Natural killer cell (primary cell): ENCODE results near the gene TTLL9. TPM values are rescaled to one million over a fixed set of nuclear protein-coding genes. Genes with fewer than 3 reads are reported as not detected.

Experiments
- ATAC-seq, 3 donors: fragments of 150-1000 bp in 2 of 3; fragments of 200-7000 bp in 1 of 3; cut with Tn5 transposase; 1 replicate in 1 of 3; 2 replicates in 2 of 3; pipeline ENCODE4 v1.10.0; 2021; ENCODE audit warnings: mild to moderate bottlenecking in 2 of 3, moderate library complexity in 2 of 3
- DNase-seq, 2 donors: peaks; one replicate each; pipeline versions ENCODE4 v3.0.0 to v3.0.0-alpha.2; 2013 to 2021; ENCODE audit warnings: mixed read lengths in 1 of 2
- H3K27ac ChIP-seq: one replicate; pipeline ENCODE4 v1.5.1; 2013; ENCODE audit warnings: mild to moderate bottlenecking, low read length
- H3K27me3 ChIP-seq: one replicate; pipeline ENCODE4 v1.6.1; 2013; ENCODE audit warnings: low read length; ENCODE audit not compliant: control insufficient read depth, insufficient read depth
- H3K36me3 ChIP-seq: one replicate; pipeline ENCODE4 v1.6.1; 2013; ENCODE audit warnings: low read length; ENCODE audit not compliant: control insufficient read depth, insufficient read depth
- H3K4me1 ChIP-seq: one replicate; pipeline ENCODE4 v1.6.1; 2013; ENCODE audit warnings: low read length; ENCODE audit not compliant: control insufficient read depth, insufficient read depth
- H3K4me3 ChIP-seq: one replicate; pipeline ENCODE4 v1.5.1; 2013; ENCODE audit warnings: low read length
- H3K9me3 ChIP-seq: one replicate; pipeline ENCODE4 v1.6.1; 2013; ENCODE audit warnings: low read length; ENCODE audit not compliant: control insufficient read depth, insufficient read depth
- H3K27ac Mint-ChIP-seq, 2 donors: one replicate each; pipeline ENCODE4 v1.8.0; 2022; ENCODE audit warnings: mild to moderate bottlenecking in 2 of 2, mixed read lengths in 2 of 2, moderate library complexity in 1 of 2
- H3K27me3 Mint-ChIP-seq, 2 donors: one replicate each; pipeline ENCODE4 v1.8.0; 2022; ENCODE audit warnings: low read depth in 2 of 2, mixed read lengths in 2 of 2
- H3K36me3 Mint-ChIP-seq: one replicate; pipeline ENCODE4 v1.8.0; 2022; ENCODE audit warnings: mixed read lengths
- H3K4me1 Mint-ChIP-seq, 2 donors: one replicate each; pipeline ENCODE4 v1.8.0; 2022; ENCODE audit warnings: mixed read lengths in 2 of 2
- H3K4me3 Mint-ChIP-seq: one replicate; pipeline ENCODE4 v1.8.0; 2022; ENCODE audit warnings: mild to moderate bottlenecking, moderate library complexity, mixed read lengths
- H3K9me3 Mint-ChIP-seq, 2 donors: one replicate each; pipeline ENCODE4 v1.8.0; 2022; ENCODE audit warnings: mixed read lengths in 2 of 2
- CTCF ChIP-seq: fragments of 200-600 bp; IDR thresholded peaks from one replicate; pipeline ENCODE4 v1.8.0; 2022; ENCODE audit warnings: antibody characterized with exemption
- WGBS: methylation state at CpG from one replicate; pipeline ENCODE4 v1.1.7; 2013; ENCODE audit warnings: missing lambda C conversion rate; ENCODE audit not compliant: insufficient coverage; 5-methylcytosine and 5-hydroxymethylcytosine counted together
- intact Hi-C: fragments of 100-400 bp; cut with micrococcal nuclease; formaldehyde crosslinking; loops from one replicate; pipeline ENCODE4 v1.14.2; 2022
- total RNA-seq, 4 donors: library from RNA; stranded (reverse); fragments of 120-200 nt in 1 of 4; gene quantifications; one replicate each; pipeline versions ENCODE4 v1.2.3 to v1.2.4, GENCODE V29; 2013 to 2022

The TTLL9 gene
- total RNA-seq, 3 donors from 2014 or later (not counting 1 experiment from before 2014, with no cell fraction given) = not detected

- intact Hi-C loops = no loop called here
- 88% methylated on average over 2 of the region's 2 CpGs for WGBS
- no peak for ATAC-seq
- H3K27me3 ChIP-seq = peaks cover 7% of the 10 kb centered on the region
- Mint-ChIP-seq H3K36me3 (no peaks in the 10 kb centered on the region), H3K27ac (no peak overlapping the region), H3K9me3 (no peaks in the 10 kb centered on the region), H3K4me3 (no peak overlapping the region), H3K27me3 (peaks cover 36 to 40% of the 10 kb centered on the region in 2 donors), H3K4me1 (no peaks in the 10 kb centered on the region)
- H3K4me1 ChIP-seq = no peaks in the 10 kb centered on the region
- no peak overlapping the region for H3K4me3 ChIP-seq
- no peaks in the 10 kb centered on the region for H3K36me3 ChIP-seq
- no peak for DNase-seq
- no peak for TF ChIP-seq CTCF
- no peaks in the 10 kb centered on the region for H3K9me3 ChIP-seq
- H3K27ac ChIP-seq = no peak overlapping the region
These were observed 103.9 kb downstream of the TTLL9 start for GRCh38 chr20:31974296-31974695.

GRCh38 chr20:31974951-31975487, 104.6 kb downstream of the TTLL9 start:
- H3K27ac Mint-ChIP-seq = no peak overlapping the region
- 68% methylated on average over 10 of the region's 10 CpGs for WGBS
- no peaks in the 10 kb centered on the region for H3K36me3 Mint-ChIP-seq

GRCh38 chr20:31975874-31976273, 105.4 kb downstream of the TTLL9 start:
- intact Hi-C loops = no loop called here
- H3K4me1 ChIP-seq = no peaks in the 10 kb centered on the region
- no peak overlapping the region for H3K27ac ChIP-seq
- no peaks in the 10 kb centered on the region for H3K36me3 Mint-ChIP-seq
- H3K36me3 ChIP-seq = no peaks in the 10 kb centered on the region
- no peaks in the 10 kb centered on the region for H3K4me1 Mint-ChIP-seq
- 95% methylated on average over 2 of the region's 2 CpGs for WGBS
- DNase-seq (no peak), ATAC-seq (no peak)
- H3K27ac Mint-ChIP-seq = no peak overlapping the region
- H3K4me3 ChIP-seq = no peak overlapping the region
- peaks cover 22 to 25% of the 10 kb centered on the region in 2 donors for H3K27me3 Mint-ChIP-seq
- peaks cover 8% of the 10 kb centered on the region for H3K27me3 ChIP-seq
- TF ChIP-seq CTCF = no peak
- no peaks in the 10 kb centered on the region for H3K9me3 ChIP-seq
- H3K9me3 Mint-ChIP-seq = no peaks in the 10 kb centered on the region
- H3K4me3 Mint-ChIP-seq = no peak overlapping the region

More at GRCh38 chr20:31974951-31975487, 104.6 kb downstream of the TTLL9 start:
- peaks cover 9% of the 10 kb centered on the region for H3K27me3 ChIP-seq
- no peak for TF ChIP-seq CTCF
- H3K27ac ChIP-seq = no peak overlapping the region
- no peak for DNase-seq
- no peak for ATAC-seq
- no peaks in the 10 kb centered on the region for H3K4me1 Mint-ChIP-seq
- no peaks in the 10 kb centered on the region for H3K9me3 Mint-ChIP-seq
- no peak overlapping the region for H3K4me3 Mint-ChIP-seq
- no peak overlapping the region for H3K4me3 ChIP-seq
- H3K9me3 ChIP-seq = no peaks in the 10 kb centered on the region
- no peaks in the 10 kb centered on the region for H3K4me1 ChIP-seq
- peaks cover 29 to 34% of the 10 kb centered on the region in 2 donors for H3K27me3 Mint-ChIP-seq
- H3K36me3 ChIP-seq = no peaks in the 10 kb centered on the region
- intact Hi-C loops = no loop called here

- Mint-ChIP-seq H3K4me1 (no peaks in the 10 kb centered on the region), H3K27ac (no peak overlapping the region), H3K36me3 (no peaks in the 10 kb centered on the region), H3K27me3 (peaks cover 18 to 23% of the 10 kb centered on the region in 2 donors), H3K4me3 (no peak overlapping the region), H3K9me3 (no peaks in the 10 kb centered on the region)
- ATAC-seq = no peak
- TF ChIP-seq CTCF = no peak
- Histone ChIP-seq H3K9me3 (no peaks in the 10 kb centered on the region), H3K27ac (no peak overlapping the region), H3K27me3 (peaks cover 2% of the 10 kb centered on the region), H3K36me3 (no peaks in the 10 kb centered on the region), H3K4me1 (no peaks in the 10 kb centered on the region), H3K4me3 (no peak overlapping the region)
- no peak for DNase-seq
- intact Hi-C loops = no loop called here
- 85% methylated on average over 4 of the region's 4 CpGs for WGBS
These were observed 106.6 kb downstream of the TTLL9 start for GRCh38 chr20:31977080-31977479.
